HG02623 (cell line): ENCODE data around the gene GRIK3.

Experiments used
- ATAC-seq: cut with Tn5 transposase; IDR thresholded peaks from one replicate; pipeline ENCODE4 v1.9.1; 2021; ENCODE audit warnings: moderate library complexity; ENCODE audit not compliant: unreplicated experiment

The GRIK3 gene

DNA sequence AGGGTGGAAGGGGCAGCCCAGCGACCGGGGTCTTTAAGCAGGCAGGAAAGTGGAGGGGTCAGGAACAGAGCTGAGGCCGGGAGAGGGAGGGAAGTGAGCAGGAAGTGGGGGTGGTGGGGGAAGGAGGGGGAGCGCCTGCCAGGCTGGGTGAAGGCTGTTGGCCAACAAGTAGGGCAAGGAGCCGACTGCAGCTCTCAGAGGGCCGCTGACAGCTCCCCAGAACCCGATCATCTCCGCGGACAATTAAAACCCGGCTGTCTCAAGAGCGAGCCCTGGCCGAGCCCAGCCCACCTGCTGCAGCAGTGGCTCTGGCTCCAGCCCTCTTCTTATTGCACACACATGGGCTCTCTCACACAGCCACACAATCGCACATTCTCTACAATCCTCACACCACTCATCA lies 51.6 kb downstream of the GRIK3 start:
- no peak for ATAC-seq

DNA sequence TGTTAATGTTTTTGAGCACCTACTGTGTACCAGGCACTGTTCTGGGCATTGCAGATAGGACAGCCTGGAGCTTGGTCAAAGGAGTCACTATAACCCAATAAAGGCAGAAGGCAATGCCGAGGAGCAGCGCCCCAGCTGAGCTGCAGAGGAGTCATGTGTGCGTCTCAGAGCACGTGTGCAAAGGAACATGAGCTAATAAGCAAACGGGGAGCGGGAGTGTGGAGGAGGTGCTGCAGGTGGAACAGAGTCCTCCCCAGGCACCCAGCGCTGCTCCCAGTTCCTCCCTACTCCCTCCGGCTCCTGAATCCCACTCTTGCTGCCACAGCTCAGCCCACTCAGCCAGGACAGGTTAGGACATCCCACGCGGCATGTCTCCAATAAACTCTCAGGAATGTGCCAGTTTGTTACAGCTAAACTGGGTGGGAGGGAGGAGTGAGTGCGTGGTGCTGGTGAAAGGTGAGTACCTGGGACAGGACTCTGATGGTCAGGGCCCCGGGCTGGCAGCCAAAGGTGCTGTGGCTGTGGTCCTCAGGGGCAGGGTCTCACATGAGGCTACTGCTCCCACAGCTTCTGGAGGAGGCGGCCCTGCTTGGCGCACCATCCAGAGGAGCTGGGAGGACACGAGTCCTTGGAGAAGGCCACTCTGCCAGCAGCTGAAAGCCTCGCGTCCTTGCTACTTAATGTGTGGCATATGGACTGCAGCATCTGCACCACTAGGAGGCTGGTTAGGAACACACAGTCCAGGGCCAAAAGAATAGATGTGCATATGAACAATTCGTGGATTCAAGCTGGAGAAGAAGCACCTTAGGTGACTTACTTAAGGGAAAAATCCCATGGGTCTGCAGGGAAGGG lies 52.3 kb downstream of the GRIK3 start:
- ATAC-seq, result no peak

- no peak for ATAC-seq
Measured at GRCh38 chr1:36981126-36981525, 53.2 kb downstream of the GRIK3 start.

DNA sequence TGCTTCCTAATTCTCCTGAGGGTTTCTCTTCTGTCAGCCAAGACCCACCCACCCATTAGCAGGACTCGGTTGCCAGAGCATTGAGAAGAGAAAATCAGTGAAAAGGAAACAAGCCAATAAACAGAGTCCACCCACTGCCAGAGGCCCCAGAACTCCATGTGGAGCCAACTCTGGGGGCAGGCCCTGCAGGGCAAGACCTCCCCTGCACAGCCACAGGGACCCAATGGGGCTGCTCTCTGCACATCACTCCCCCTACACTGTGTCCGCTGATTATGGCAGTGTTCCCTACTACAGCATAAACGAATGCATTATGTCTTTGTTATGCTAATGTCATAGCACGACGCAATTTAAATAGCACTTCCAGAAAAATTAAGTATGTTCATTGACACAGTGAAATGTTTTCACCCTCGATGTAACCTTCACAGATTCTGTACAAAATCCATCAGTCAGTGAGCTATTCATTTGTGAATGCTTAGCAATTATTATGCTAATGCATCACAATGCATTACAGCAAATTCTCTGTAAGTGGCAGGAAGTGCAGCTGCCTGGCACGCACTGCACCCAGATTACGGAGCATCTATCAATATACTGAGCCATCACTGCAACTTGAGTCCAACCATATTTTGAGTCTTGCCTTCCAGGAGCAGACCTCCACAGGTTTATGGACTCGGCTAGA lies 56.4 kb downstream of the GRIK3 start:
- ATAC-seq, result no peak

- no peak for ATAC-seq
Measured at GRCh38 chr1:36975642-36976041, 58.7 kb downstream of the GRIK3 start.

- no peak for ATAC-seq
Measured at GRCh38 chr1:36973056-36973455, 61.3 kb downstream of the GRIK3 start.

- no peak for ATAC-seq
Measured at GRCh38 chr1:36971852-36972618, 62.3 kb downstream of the GRIK3 start.

DNA sequence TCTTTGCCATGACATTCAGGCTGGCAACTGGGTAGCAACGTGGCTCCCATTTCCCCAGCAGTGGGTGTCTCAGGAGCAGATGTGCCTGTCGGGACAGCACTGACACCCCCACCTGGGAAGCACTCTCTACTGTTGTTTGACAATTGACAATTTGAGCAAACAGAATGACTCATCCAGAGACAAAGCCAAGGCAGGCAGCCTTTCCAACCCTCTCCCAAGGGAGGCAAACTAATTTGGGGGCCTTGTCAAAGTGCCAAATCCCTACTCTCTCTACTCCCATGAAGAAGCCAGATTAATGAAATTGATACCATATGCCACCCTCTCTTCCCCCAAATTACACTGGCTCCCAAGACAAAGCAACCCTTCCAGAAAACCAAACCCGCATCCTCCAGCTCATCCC lies 65.6 kb downstream of the GRIK3 start:
- ATAC-seq, result no peak

DNA sequence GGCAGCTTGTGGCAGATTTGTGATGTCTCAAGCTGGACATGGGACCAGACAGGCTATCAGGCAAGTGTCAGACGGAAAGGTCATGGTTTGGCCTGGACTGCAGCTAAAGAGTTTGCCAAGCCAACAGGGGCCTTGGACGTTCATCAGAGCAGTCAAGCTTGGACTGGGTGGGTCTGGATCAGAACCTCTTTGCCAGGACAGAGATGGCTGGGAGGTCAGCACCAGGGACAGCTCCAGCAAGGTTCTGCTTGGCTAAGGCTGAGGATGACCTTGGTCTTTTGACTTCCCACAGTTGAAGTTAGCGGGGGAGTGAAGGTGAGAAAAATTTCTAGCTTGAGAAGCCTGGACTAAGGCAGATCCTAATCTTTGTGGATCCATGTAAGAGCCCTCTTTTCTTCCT lies 68.1 kb downstream of the GRIK3 start:
- ATAC-seq, result no peak

DNA sequence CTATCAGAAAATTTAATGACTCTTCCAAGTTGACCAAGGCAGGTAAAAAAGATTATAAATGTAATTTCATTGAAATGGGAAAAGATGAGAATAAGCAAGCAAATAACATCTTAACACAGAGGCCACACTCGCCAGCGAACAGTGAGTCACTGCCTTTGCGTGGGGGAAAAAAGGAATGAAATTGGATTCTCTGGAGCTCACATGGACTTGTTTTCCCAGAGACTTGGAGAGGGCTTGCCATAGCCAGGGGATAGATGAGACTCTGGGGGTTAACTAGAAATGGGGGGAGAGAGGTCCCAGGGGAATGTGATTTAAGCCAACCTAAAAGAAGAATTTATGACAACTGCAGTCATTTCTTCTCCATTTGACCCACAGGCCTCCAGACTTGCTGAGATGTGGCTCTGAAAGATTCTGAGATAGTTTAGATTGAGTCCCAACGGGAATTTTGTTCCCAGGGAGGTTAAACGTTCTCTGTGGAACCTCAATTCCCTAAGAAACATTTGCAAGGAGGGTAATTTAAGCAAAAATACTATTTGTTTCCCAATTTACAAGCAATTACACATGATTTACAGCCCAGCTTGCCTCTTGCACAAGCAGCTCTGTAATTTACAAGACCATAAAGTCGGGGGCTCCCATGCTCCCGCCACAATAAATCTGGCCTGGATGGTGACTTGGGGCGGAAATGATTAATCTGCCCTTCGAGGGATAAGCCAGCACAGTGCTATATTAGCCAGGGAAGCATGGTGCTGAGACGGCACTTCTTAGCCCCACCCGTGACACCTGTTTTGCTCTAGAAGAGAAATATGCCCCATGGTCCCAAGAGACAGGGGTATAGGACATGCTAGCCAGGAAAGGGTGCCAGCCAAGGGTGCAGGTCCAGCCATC lies 68.8 kb downstream of the GRIK3 start:
- ATAC-seq, result no peak

DNA sequence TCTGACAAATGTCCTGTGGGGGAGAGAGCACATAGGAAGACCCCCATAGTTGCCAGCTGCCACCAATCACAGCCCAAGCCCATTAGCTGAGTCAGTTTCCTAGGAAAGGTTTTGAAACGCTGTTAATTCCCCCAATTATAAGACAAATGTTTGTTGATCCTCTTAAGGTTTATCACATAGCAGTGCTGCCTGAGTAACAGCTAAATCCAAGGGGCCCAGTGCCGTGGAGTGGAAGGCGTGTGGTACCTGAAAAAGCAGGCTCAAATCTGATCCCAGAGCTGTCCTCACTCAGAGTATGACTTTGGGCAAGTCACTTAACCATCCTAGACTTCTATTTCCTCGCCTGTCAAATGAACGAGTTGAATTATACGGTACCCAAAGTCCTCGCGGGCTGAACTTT lies 69.5 kb downstream of the GRIK3 start:
- no peak for ATAC-seq

- ATAC-seq, result no peak
Measured at GRCh38 chr1:36963006-36963405, 71.3 kb downstream of the GRIK3 start.

DNA sequence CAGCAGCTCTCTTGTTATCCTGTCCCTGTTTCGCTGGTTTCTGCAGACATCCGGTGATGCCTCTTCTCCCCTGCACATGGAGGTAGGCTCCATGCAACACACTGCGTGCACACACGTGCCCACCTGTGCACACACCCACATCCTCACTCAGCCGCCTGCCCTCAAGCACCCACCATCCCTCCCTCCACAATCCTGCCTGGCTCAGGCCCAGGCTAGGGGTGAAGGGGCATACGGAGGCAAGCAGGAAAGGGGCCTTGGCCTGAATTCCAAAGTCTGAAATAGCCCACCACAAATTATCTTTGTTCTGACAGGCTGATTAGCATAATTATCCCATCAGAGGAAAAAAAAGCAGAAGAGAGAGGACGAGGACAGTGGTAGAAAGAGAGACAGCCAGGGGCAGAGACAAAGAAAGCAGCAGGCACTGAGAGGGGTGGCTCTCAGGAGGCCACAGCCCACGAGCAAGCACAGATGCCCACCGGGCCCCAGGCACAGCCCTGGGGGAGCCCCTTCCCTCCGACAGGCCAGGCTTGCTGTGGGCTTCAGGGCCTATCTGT lies 73.2 kb downstream of the GRIK3 start:
- no peak for ATAC-seq

DNA sequence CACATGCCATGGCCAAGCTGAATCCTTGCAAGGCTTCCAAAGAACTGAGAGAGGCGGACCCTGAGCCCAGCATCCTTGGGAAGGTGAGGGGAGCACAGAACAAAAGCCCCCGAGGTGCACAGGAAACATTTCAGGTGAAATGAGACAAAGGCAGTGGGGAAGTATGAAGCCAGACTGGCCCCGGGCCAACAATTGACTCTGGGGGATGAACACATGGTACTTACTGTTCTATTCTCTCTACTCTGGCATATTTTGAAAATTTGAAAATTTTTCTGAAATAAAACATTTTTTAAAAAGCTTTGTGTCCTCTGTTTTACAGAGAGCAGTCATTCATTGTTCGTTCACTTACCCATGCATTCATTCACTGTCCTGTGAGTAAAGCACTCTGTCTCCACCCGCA lies 77.7 kb downstream of the GRIK3 start:
- no peak for ATAC-seq

- ATAC-seq, result no peak
Measured at GRCh38 chr1:36955016-36955415, 79.3 kb downstream of the GRIK3 start.

DNA sequence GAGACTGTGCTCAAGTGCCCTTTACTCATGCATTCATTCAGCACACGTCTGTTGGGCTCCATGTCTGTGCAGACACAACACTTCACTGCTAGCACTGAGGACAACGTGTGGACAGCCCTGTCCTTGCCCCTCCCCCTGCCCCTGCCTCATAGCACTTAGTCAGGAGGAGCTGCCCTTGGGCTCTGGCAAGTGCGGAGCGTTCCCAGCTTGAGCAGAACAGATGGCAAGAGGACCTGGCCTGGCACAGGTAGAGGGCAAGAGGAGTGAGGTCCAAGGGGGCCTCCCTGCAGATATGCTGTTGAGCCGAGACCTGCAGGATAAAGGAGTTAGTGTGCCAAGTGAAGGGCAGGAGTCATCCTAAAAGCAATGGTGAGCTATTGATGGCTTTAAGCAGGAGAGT lies 81.3 kb downstream of the GRIK3 start:
- ATAC-seq, result no peak

DNA sequence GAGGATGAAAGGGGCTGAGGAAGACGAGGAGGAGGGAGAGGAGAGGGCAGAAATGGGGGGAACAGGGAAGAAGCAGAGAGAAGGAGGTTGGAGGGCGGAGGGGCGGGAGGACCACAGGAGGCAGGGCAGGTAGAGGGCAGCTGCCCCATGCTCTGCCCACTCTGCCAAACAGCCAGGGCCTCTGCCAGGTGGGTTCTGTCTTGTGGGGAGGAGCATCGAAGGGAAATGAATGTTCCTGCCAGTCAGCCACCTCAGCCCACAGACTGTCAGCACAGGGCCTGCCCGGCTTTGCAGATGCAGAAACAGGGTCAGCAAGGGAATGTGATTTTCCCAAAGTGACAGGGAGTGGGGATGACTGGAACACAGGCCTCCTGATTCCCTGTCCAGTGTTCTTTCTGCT lies 82.6 kb downstream of the GRIK3 start:
- no peak for ATAC-seq

GRCh38 chr1:36951292-36951750 lies 83.0 kb downstream of the GRIK3 start:
- ATAC-seq, result no peak

DNA sequence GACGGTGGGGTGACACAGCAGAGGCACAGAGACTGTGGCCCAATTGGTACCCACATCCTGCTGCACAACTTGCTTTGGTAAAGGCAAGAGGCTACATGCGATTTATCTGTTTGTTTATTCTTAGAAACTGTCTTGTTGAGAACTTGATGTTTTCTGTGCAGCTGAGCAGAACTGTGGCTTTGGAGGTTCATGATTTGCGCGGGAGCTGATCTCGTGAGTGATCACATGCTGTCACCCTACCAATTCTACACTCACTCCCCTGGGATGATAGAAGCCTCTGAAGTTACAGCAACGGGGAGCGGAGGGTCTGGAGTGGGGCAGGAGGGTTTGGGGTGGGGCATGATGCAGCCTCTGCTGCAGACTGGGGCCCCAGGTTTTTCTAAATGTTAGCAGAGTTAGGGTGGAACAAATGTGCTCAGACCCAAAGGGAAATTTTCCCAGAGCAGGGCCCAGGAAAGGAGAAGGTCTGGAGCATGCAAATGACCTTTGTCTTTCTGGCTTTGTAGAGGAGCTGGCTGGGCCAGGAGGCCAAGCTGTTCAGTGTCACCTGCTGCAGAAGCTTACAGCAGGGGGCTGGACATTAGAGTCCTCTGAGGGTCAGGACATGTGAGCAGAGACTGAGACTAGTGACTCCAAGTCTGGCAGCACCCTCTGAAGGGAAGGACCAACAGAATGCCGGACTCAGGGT lies 83.6 kb downstream of the GRIK3 start:
- no peak for ATAC-seq

DNA sequence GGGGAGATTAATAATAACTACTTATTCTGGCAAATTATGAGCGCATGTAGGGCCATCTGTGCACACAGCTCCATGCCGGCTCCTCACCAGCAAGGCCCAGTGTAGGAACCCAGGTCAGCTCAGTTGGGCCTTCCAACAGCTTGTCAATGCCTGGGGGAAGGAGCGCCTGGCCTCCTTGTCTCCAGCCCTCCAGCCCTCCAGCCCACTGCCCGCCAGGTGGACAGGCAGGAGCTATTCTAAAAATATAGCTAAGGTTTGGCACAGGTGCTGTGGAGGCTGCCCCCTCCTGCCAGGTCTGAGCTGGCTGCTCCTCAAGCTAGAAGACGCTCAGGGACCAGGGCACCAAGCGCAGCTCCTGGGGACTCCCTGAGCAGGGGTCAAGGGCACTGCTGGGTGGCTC lies 85.7 kb downstream of the GRIK3 start:
- no peak for ATAC-seq
